Measurements from ENCODE around the gene SMG5. TPM values are rescaled to one million over a fixed set of nuclear protein-coding genes. Genes with fewer than 3 reads are reported as not detected.

SMG5 gene
- total RNA-seq, 1 experiment from 2014 or later, result 155 TPM

DNA sequence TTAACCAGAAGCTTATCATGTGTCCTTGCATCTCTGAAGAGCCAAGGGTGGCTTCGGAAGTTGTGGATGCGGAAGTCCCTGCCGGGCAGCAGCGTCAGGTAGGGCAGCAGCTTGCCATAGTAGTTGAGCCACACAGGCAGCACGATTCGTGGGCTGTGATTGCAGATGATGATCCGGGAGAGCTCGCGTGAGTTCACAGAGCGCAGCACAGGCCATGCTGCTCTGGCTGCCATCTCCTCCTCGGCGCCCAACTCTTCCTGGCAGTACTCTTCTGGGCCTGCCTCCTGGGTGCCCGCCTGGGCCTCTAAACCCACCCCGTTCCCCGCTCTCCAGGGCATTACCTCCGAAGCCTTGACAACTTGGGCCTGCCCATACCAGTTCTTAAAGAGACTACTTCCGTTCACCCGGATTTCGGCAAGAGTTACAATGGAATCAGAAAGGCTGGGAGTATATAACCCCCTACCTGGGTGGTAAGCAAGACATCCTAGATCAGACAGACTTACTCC lies 16.3 kb upstream of the SMG5 start, which contains the start of gene VHLL:
VHLL (minus strand) TSS at position 456 of the 506 bp plus-strand sequence; CDS start at position 338, 118 bp downstream.
- Mint-ChIP-seq H3K27me3 (ENCODE audit: insufficient read depth, unreplicated experiment) (no peaks in the 10 kb centered on the region), H3K27ac (ENCODE audit: unreplicated experiment) (no peak within 1 kb of the TSS), H3K36me3 (ENCODE audit: insufficient read depth, unreplicated experiment) (peaks cover 24% of the 10 kb centered on the region), H3K4me1 (ENCODE audit: low read depth, unreplicated experiment) (peaks cover 13% of the 10 kb centered on the region), H3K9me3 (ENCODE audit: unreplicated experiment) (no peaks in the 10 kb centered on the region), H3K4me3 (ENCODE audit: unreplicated experiment) (no peak within 1 kb of the TSS)
- Histone ChIP-seq H3K36me3 (ENCODE audit: control insufficient read depth, insufficient read depth, low read length) (no peaks in the 10 kb centered on the region), H3K4me1 (peaks cover 5% of the 10 kb centered on the region), H3K4me3 (ENCODE audit: low read depth, low read length) (no peak within 1 kb of the TSS), H3K27me3 (replicated peaks; ENCODE audit: control insufficient read depth, insufficient read depth, low read length) (no peaks in the 10 kb centered on the region), H3K9me3 (no peaks in the 10 kb centered on the region)
- intact Hi-C loops (cut with micrococcal nuclease; ENCODE audit: unreplicated experiment), result no loop called here
- BruUV-seq (replicated peaks), result no TSS peak
- no peak for DNase-seq
- CTCF ChIA-PET, result no interaction called here
- POLR2A ChIA-PET, result interaction anchor here (0.7 kb wide), 1 partner anchor 14 kb away, joined by 4 read pairs; no protein-coding TSS in a partner anchor
- TF ChIP-seq, protein P1, sequence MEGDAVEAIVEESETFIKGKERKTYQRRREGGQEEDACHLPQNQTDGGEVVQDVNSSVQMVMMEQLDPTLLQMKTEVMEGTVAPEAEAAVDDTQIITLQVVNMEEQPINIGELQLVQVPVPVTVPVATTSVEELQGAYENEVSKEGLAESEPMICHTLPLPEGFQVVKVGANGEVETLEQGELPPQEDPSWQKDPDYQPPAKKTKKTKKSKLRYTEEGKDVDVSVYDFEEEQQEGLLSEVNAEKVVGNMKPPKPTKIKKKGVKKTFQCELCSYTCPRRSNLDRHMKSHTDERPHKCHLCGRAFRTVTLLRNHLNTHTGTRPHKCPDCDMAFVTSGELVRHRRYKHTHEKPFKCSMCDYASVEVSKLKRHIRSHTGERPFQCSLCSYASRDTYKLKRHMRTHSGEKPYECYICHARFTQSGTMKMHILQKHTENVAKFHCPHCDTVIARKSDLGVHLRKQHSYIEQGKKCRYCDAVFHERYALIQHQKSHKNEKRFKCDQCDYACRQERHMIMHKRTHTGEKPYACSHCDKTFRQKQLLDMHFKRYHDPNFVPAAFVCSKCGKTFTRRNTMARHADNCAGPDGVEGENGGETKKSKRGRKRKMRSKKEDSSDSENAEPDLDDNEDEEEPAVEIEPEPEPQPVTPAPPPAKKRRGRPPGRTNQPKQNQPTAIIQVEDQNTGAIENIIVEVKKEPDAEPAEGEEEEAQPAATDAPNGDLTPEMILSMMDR (IDR thresholded peaks at IDR 0.05; ENCODE audit: insufficient read depth in 1 of 2, low read depth in 1 of 2, low read length in 1 of 2, severe bottlenecking in 1 of 2, unreplicated experiment in 1 of 2), result no peak

DNA sequence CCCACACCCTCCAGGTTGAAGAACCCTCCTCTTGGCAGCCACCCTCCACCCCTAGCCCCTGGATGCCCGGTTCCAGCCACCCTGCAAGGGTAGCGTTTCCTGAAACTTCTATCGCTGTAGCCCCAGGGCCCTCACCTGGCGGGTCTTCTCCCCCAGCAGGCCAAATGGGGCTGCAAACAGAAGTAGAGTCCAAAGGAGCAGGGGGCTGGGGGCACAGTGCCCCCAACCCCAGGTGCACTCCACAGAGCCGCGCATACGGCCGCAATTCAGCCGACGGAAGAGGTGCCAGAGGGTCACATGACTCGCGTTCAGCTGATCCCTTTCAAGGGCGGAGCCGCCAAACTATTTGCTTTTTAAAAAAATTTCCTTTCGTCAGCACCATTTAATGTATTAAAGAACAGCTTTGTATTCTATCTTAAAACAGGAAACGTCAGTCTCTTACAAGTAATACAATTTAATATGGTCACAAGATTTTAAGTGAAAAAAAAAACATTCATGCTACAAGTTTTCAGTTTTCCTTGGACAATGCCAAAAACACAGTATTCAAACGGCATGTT lies 12.8 kb upstream of the SMG5 start, which contains the start of gene GLMP:
GLMP (minus strand) TSS at position 289 of the 557 bp plus-strand sequence; CDS start at position 255, 34 bp downstream.
- Mint-ChIP-seq H3K4me1 (ENCODE audit: low read depth, unreplicated experiment) (peaks cover 20% of the 10 kb centered on the region), H3K27me3 (ENCODE audit: insufficient read depth, unreplicated experiment) (no peaks in the 10 kb centered on the region), H3K27ac (ENCODE audit: unreplicated experiment) (peak within 1 kb of the TSS; percentile 87), H3K4me3 (ENCODE audit: unreplicated experiment) (peak within 1 kb of the TSS; percentile 83), H3K36me3 (ENCODE audit: insufficient read depth, unreplicated experiment) (peaks cover 27% of the 10 kb centered on the region), H3K9me3 (ENCODE audit: unreplicated experiment) (no peaks in the 10 kb centered on the region)
- Histone ChIP-seq H3K27me3 (replicated peaks; ENCODE audit: control insufficient read depth, insufficient read depth, low read length) (no peaks in the 10 kb centered on the region), H3K36me3 (ENCODE audit: control insufficient read depth, insufficient read depth, low read length) (no peaks in the 10 kb centered on the region), H3K4me3 (ENCODE audit: low read depth, low read length) (peak within 1 kb of the TSS; percentile 40), H3K9me3 (no peaks in the 10 kb centered on the region), H3K4me1 (peaks cover 20% of the 10 kb centered on the region)
- intact Hi-C loops (cut with micrococcal nuclease; ENCODE audit: unreplicated experiment), result no loop called here
- POLR2A ChIA-PET, result interaction anchor here (0.9 to 1.1 kb wide), 2 partner anchors 11 to 13 kb away, joined by 5 to 7 read pairs; partner anchors contain the start of genes SMG5 and TMEM79
- no TSS peak for BruUV-seq (replicated peaks)
- CTCF ChIA-PET, result no interaction called here
- DNase-seq, result peak in 1 of 2 experiments; percentile 58
- TF ChIP-seq, protein P1 (IDR thresholded peaks at IDR 0.05; ENCODE audit: insufficient read depth in 1 of 2, low read depth in 1 of 2, low read length in 1 of 2, severe bottlenecking in 1 of 2, unreplicated experiment in 1 of 2), result no peak

DNA sequence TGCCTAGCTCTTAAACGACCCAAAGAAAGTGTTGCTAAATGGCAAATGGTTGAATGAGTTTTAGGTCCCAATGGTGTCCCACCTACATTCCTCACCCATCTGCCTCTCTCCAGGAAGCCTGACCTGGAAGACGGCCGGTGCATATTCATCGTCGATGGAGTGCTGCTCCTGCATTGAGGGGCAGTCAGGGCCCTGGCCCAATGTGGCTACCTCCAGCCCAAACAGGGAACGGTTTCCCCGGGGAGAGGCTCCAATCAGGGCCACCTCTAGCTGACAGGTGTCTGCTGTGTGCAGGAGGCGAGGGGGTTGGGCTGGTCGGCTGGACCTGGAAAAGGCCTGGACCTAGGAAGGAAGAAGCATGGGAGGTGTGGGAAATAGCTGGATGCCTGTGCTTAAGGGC lies 11.3 kb upstream of the SMG5 start:
- no peaks in the 10 kb centered on the region for H3K27me3 ChIP-seq (replicated peaks; ENCODE audit: control insufficient read depth, insufficient read depth, low read length)
- peaks cover 20% of the 10 kb centered on the region for H3K4me1 Mint-ChIP-seq (ENCODE audit: low read depth, unreplicated experiment)
- no peaks in the 10 kb centered on the region for H3K27me3 Mint-ChIP-seq (ENCODE audit: insufficient read depth, unreplicated experiment)
- no peaks in the 10 kb centered on the region for H3K9me3 Mint-ChIP-seq (ENCODE audit: unreplicated experiment)
- TF ChIP-seq, protein P1 (IDR thresholded peaks at IDR 0.05; ENCODE audit: insufficient read depth in 1 of 2, low read depth in 1 of 2, low read length in 1 of 2, severe bottlenecking in 1 of 2, unreplicated experiment in 1 of 2), result no peak
- peak overlapping the region; percentile 83 for H3K4me3 Mint-ChIP-seq (ENCODE audit: unreplicated experiment)
- ChIA-PET POLR2A (interaction anchor here (0.6 kb wide), 1 partner anchor 10 kb away, joined by 4 read pairs; no protein-coding TSS in a partner anchor), CTCF (no interaction called here)
- no peak overlapping the region for H3K27ac Mint-ChIP-seq (ENCODE audit: unreplicated experiment)
- DNase-seq, result no peak
- peaks cover under 1% of the 10 kb centered on the region; the same call in 1 of the 2 replicates for H3K36me3 ChIP-seq (ENCODE audit: control insufficient read depth, insufficient read depth, low read length)
- BruUV-seq (replicated peaks), result no TSS peak
- peaks cover 27% of the 10 kb centered on the region for H3K36me3 Mint-ChIP-seq (ENCODE audit: insufficient read depth, unreplicated experiment)
- intact Hi-C loops (cut with micrococcal nuclease; ENCODE audit: unreplicated experiment), result no loop called here
- H3K4me1 ChIP-seq, result peaks cover 20% of the 10 kb centered on the region
- H3K4me3 ChIP-seq (ENCODE audit: low read depth, low read length), result no peak overlapping the region
- no peaks in the 10 kb centered on the region for H3K9me3 ChIP-seq
